Tibial nerve (tissue), 4 donors: Measurements from ENCODE around the gene NT5C.

Experiments
- CTCF ChIP-seq, 5 experiments: fragments of 200-600 bp in 3 of 5; fragments of 450-650 bp in 2 of 5; sonication (generic) in 3 of 5; IDR thresholded peaks; one replicate each; pipeline ENCODE4 v1.5.1; 2016 to 2019; ENCODE audit warnings: antibody characterized with exemption in 5 of 5, mild to moderate bottlenecking in 3 of 5, moderate library complexity in 2 of 5
- EP300 ChIP-seq, 2 donors: sonication (generic); formaldehyde crosslinking; IDR thresholded peaks; one replicate each; pipeline ENCODE4 v1.6.1; 2017; ENCODE audit warnings: antibody characterized with exemption in 2 of 2, mild to moderate bottlenecking in 1 of 2

- TF ChIP-seq CTCF (IDR thresholded peaks at IDR 0.05) (no peak), EP300 (IDR thresholded peaks at IDR 0.05) (no peak)
Observed at GRCh38 chr17:75081611-75082540, 49.7 kb downstream of the NT5C start.
